GM19467 (cell line): ENCODE data around the gene UST.
"Not testable (repeated sequence)": the region's sequence is repeated elsewhere in the genome, so short reads cannot be mapped to it uniquely, and the experiment has no call there.

Experiments
- ATAC-seq: cut with Tn5 transposase; IDR thresholded peaks from one replicate; pipeline ENCODE4 v1.9.1; 2021; ENCODE audit warnings: mild to moderate bottlenecking, moderate library complexity; ENCODE audit not compliant: unreplicated experiment

The UST gene

DNA sequence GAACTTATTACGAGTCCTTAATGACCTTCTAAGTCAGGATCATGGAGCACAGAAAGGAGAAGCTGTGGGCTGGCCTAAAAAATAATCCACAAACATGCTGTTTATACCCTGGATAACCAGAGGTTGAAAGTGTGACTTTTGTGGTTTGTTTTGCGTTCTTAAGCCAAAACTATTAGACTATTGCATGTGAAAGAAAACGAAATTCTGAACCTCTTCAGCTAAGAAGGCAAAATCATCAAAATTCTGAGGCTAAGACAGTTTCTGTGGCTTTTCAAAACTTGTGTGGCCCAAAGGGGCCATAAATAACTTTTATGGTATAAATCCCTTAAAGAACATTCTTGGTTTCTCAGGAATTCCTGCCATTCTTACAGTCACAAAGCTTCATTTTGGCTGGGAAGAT lies 251.0 kb downstream of the UST start:
- ATAC-seq, result no peak

DNA sequence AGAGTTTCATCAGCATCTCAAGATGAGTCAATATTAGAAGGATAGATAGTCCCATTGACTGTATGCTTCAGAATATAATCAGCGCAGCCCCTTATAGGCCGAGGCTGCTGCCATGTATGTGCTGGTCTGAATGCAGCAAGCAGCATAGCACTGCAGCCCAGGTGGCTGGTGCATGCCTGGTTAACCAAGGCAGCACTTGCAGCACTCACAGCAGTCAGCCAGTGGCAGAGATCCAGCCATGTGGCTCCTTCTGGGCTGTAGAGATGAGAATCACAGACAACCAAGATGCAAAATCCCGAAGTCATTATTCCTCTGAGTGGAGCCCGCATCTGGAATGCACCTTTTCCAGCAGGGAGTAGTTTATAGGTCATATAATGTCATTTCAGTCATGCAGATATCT lies 251.9 kb downstream of the UST start:
- ATAC-seq, result no peak

DNA sequence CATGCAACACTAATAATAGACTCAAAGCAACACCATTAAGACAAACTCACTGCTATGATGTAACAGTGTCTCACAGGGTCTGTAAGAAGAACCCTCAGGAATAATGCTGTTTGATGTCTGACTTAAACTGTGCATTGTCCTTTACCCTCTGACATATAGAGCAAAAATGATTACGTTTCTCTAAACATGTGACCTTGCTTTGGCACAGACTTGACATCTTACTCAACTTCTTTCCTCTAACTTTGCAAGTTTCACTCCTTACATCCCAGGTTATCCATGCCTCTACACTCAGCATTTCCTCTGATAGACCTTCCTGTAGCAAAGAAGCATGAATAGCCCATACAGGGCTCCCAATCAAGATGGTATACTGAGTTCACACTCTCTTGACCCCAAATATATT lies 252.7 kb downstream of the UST start:
- ATAC-seq, result no peak

DNA sequence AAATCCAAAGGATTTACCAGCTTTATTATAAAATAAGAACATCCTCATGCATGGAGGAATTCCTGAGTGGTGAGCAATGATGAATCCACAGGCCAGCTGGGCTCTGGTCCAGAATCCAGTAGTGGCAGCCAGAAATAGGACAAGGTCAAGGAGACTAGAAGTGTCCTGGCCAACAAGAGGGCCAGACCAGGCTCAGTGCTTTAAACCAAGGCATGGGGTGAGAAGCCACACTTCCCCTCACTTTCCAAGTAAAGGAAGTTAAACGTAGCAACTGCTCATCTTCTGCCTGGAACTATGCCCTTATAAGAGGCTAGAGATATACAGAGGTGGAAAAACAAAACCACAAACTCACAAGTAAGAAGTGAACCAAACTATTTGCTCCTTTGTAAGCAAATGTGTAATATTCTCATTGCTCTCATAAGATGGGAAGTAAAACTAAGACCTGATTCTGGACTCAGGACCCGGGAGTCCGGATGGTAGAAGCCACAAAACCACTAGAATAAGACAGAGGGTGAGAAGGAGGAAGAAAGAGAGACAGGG lies 253.2 kb downstream of the UST start:
- no peak for ATAC-seq

DNA sequence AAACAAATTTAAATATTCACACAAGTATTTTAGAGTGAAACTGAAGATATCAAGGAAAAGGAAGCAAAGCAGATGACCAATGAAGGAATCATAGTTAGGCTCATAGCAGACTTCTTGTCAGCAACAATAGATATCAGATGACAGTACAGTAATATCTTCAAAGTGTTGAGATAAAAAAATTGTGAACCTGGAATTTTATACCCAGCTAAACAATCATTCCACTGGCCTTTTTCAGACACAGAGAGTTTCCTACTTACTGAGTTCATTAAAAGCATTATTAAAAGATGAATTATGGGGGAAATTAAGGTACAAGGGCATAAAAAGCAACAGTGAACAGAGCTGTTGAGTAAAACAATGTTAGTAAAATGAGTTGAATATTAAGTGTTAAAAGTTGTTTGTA lies 254.6 kb downstream of the UST start:
- ATAC-seq, result no peak

DNA sequence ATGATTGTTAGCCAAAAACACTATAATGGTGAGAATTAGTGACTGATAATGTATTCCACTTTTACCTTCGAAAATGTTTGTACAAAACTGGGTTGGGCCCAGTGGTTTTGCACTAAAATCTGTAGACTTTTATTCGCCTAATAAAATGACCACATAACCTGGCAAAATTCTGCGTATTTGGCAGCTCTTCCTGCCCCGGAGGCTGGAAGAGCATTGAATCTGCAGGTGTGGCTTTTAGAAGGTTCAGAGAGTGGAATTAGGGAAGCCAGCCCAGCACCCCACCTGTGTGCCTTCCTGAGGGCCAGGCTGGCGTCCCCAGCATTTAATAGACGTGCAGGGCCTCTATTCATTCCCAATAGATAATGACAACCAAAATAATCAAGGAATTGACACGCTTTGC lies 256.7 kb downstream of the UST start:
- no peak for ATAC-seq

DNA sequence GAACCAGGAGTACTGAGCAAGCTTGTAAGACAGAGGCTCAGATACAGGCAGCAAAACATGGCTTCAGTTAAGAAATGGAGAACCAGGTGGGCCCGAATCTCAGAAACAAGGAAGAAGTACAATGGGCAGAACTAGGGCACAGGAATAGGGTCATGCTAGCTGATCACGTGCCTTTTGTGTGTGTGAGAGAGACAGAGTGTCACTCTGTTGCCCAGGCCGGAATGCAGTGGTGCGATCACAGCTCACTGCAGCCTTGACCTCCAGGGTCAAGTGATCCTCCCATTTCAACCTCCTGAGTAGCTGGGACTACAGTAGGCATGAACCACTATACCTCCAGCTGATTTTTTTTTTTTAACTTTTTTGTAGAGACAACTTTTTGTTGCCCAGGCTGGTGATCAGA lies 257.8 kb downstream of the UST start:
- ATAC-seq, result no peak

DNA sequence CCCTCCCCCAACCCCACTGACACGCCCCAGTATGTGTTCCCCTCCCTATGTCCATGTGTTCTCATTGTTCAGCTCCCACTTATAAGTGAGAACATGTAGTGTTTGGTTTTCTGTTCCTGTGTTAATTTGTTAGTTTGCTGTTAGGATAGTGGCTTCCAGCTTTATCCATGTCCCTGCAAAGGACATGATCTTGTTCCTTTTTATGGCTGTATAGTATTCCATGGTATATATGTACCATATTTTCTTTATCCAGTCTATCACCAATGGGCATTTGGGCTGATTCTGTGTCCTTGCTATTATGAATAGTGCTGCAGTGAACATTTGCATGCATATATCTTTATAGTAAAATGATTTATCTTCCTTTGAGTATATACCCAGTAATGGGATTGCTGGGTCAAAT lies 259.4 kb downstream of the UST start:
- ATAC-seq, result not testable (repeated sequence)

DNA sequence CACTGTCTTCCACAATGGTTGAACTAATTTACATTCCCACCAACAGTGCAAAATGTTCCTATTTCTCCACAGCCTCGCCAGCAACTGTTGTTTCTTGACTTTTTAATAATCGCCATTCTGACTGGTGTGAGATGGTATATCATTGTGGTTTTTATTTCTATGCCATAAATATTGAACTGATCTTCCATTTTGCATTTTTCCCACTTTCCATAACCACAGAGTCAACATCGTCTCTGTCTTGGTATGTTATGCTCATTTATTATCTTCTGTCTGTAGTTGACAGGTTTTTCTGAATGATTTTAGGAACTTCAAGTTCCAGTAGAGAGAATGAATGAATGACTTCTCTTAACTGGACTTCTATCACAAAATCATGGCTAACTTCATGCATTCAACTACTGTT lies 259.8 kb downstream of the UST start:
- ATAC-seq, result no peak

DNA sequence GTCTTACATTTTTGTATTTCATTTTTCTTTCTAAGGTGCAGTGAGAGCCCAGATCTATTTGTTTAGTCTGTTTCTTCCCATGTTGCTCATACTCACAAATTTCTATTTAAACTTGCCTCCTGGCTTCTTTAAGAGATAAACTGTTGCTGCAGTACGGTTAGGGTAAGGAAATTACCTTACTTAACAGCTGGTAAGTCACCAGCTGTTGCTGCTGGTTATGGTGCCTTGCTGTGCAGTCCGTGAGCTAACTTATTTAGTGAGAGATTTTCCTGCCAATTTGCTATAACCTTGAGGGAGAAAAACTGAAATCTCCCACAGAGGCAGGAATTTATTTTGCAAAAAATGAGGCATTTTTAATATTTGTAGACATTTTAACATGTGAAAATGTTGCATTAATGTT lies 261.0 kb downstream of the UST start:
- ATAC-seq, result no peak

DNA sequence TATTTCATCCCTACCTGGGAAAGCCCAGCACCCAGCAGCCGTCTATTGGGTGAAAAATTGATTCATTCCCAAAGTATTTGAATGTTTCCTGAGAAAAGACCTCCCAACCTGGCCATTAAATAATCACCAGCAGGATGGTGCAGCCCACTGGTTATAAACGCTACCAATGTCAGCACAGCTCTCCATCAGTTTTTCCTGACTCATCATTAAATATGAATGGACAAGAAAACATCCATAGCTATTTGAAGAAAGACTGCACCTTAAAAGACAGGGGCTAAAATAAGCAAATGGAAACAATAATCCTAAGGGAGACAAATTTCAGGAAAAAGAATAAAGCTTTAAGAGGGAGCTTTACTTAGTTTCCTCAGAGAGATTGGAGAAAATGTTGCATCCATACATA lies 261.9 kb downstream of the UST start:
- ATAC-seq, result no peak

DNA sequence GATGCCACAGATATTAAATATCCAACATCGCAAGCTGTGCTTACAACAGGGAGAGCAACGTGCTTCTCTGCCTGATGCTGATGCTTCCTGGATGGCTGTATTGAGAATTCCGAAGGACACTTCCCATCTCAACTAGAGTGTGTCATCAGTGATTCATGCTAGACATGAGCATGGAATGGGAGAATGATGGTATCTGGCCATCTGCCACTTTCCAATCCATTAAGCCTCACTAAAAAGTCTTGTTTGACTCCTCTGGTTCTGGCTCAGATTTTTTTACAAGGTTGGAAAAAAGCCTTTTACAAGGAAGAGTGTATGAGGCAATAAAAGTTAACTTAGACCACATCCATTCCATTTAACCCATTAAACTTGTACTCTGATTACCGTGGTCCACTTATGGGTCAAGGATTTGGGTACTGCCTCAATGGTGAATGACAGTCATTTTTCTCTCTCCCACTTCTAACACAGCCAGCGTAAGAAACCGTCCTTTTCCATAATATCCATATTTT lies 265.3 kb downstream of the UST start:
- no peak for ATAC-seq

DNA sequence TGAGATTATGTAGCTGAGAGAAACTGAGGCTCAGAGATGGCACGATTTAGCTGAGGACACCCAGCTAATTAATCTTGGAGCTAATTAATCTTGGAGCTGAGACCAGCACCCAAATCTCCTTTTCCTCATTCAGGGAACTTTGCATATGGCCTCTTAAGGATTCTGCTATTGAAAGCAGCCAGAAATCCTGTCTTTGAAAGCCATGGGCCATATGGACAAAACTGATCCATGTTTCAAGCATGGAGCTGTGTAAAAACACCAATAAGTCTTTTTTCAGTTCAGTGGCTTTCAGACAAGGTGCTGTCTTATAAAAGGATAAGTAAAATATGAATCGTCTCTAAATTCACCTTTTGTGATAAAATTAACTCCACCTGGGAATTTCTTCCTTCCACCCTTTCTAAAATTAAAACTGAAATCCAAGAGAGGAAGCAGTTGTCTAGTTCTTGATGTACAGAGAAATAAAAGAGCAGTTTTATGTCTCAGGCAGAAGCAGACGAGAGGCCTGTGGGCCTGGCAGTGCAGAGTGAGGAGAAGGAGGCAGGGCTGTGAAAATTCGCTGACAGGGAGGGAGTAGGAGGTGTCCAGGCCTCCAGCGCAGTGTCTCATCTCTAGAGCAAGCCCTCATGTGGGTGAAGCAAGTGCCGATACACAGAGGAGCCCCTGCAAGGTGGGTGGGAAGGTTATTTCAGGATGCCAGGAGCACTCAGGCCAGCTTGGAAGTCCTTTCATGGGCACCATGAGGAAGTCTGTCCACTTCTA lies 266.9 kb downstream of the UST start:
- no peak for ATAC-seq

DNA sequence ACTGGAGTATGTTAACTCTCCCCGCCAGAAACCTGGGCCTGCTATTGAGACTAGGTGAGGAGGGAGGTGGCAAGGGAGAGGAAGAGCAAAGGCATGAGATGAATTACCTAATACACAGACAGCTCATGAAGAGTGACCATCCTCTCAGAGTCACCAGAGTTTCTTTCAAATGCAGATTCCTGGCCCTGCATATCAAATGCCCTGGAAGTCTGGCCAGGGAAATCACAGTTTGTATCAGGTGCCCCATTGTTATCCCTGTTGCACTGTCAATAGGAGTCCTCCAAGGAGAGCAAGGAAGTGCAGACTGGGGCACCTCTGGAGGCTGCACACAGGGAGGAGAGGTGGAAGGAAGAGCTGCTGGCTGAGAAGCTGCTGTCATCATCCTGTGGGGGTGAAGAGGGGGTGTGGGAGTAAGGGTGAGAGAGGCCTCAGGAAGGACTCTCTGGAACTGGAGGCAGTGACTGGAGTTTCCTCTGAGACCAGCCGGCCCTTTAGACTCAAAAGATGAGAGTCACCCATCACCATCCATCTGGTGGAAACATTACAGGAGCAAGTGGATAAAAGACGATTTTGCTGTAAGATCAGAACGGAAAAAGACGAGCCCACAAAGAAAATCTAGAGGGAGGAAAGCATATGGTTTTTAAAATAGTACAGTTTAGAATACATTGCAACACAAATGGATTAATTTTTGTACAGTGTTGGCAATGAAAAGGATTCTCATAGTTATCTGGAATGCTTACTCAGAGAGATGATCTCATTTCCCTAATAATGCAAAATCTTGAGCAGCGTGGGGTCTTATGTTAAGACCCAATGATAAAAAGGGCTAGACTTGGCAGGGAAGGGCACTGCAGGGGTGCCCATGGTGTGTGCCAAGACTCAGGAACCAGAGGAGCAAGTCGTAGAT lies 268.1 kb downstream of the UST start:
- ATAC-seq, result no peak

DNA sequence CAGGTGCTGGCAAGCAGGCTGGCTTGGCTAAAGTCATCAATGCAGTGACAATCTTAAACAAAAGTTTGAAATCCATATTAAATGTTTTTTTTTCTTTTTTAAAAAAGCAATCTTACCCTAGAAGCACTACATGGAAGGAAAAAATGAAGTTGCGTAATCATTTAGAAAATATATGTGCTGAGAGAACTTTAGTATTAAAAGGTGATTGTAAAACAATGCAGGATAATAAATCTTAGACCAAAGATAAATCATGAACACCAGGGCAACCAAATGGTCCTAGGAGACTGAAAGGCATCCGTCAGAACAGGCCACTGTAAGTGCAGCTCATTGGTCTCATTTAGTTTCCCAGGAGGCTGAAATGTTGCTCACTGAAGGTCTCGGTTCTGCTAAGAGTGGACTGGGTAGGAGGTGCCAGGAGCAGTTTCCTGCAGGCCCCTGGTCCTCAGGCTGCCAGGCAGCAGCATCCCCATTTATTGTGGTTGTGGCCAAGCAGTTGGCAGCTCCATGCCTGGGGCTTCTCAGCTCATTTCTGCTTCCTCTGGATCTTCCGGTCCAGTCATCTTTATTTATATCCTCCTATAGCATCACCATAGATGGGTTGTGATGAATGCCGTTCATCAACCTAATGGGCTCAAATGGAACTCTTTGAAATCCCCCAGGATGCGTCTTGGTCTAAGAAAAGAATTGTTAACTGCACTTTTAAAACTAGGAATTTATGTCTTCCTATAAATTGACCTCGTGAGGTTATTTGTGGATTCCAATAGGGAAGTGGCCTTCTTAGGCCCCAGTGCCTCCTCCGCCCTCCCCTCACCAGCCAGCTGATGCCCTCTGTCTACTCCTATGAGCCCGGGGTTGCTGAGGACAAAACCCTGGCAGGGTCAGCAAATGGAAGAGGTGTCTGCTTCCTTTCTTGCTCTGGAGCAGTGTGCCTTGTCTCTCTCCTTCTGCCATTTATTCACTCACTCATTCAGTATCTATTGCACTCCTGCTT lies 269.0 kb downstream of the UST start:
- ATAC-seq, result no peak

DNA sequence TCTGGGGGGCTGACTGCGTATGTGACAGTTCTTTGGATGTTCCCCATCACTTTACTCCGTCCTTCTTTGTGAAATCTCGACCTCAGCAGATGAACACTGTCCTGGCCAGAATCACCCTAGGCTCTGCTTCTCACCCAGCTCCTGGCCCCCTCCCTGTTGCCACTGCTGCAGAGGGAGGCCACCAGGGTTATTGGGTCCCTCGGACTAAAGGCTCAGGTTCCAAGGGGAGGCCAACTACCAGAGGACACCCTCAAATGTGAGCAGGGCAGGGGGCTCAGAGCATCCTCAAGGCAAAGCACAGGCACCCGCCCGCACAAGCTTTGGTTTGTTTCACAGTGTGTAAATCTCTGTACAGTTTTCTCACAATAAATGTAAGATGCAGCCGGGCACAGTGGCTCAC lies 269.9 kb downstream of the UST start:
- no peak for ATAC-seq

DNA sequence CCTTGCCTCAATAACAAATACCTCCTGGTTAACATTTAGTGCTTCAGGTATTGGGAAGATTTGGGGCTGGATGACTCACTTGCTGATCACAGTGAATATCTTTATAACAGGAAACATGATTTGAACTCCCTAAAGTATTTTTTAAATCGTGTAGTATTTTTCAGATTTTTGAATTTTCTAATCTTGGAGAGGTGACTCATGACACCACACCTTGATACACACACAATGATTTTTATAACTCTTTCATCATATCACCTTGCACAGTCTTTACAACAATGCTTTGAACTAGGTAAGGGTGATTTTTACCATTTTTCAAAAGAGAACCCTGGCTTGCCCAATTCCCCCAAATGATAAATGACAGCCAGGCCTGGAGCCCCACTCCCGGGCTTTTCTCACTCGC lies 273.5 kb downstream of the UST start:
- no peak for ATAC-seq

DNA sequence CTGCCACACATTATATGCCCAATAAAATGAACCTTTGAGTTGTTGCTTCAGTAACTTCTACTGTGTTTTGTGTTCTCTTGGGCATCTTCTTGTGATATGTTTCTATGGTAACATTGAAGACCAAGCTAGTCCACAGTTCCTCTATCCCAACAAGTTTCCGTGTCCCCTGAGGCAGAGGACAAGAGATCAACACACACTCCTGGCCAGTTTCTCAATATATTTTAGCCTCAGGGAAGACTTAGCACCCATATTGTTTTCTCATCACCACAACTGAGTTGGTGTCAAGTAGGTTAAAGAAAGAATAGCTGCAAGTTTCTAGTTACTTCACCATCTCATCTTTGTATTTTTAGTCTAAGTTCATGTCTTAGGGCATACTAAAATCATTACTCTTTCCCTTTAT lies 277.5 kb downstream of the UST start:
- ATAC-seq, result no peak

DNA sequence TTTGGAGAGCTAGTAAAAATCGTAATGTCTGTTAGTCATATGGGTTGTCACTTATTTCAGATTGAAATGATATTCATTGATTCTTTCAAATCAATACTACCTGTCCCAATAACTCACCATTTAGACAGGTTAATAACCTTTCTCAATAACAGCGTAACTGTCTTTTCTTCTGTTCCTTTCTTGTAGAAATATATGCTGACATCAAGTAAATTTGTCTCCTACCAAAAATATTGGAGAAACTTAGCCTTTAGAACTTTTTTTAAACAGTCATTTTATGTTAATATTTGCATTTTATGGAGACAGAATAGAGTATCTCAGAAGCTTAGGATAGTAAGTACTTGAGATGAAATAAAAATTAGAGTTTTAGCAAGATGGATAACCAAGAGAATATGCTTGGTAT lies 278.2 kb downstream of the UST start:
- no peak for ATAC-seq

DNA sequence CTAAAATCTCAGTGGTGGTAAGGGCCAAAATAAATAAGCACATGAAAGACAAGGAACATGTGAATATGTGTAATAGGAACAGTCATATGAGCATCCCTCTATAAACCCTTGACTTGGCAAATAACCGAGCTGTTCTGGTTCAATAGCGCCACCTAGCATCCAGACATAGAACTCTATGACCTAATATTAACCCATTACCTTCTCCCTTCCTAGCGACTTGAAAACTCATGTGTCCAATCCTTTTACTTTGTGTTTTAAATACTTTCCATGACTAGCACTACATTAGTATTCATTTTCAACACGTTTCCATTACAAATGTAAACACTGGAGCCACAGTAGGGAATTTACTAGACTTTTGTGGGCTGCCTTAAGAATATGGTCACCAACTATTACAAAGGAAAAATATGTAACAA lies 279.7 kb downstream of the UST start:
- no peak for ATAC-seq

DNA sequence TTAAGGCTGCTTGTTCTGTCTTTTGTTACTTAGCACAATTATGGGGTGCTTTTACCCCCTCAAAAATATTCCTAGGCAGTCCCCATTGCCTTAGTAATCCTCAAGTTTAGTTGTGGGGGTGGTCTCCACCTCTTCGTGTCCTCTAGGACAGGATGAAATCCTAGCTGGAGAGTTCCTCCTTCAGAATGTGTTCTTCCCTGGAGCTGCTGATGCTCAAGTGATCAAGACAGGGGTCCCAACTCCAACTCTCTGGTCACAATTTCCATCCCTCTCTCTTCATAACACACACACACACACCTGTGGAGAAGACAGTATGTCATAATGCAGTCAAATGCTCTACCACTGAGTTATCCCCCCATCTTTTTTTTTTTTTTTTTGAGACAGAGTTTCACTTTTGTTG lies 280.7 kb downstream of the UST start:
- ATAC-seq, result no peak
